Breast epithelium (tissue), 4 donors: ENCODE results near the gene FAM117B. TPM values are rescaled to one million over a fixed set of nuclear protein-coding genes. Genes with fewer than 3 reads are reported as not detected.
"Not testable (repeated sequence)": the region's sequence is repeated elsewhere in the genome, so short reads cannot be mapped to it uniquely, and the experiment has no call there.

Experiments
- DNase-seq, 2 donors: peaks; one replicate each; pipeline ENCODE4 v3.0.0-alpha.2; 2019; ENCODE audit warnings: low spot score in 2 of 2
- H3K27ac ChIP-seq, 2 donors: fragments of 200-600 bp; sonication (generic) in 1 of 2; one replicate each; pipeline ENCODE4 v1.5.1; 2016 to 2019; ENCODE audit warnings: mild to moderate bottlenecking in 1 of 2
- H3K27me3 ChIP-seq, 2 donors: fragments of 200-600 bp; sonication (generic) in 1 of 2; one replicate each; pipeline versions ENCODE4 v1.5.1 to v1.6.0; 2017 to 2019; ENCODE audit warnings: control low read depth in 1 of 2, mild to moderate bottlenecking in 1 of 2
- H3K36me3 ChIP-seq: fragments of 200-600 bp; one replicate; pipeline ENCODE4 v1.5.1; 2019
- H3K4me1 ChIP-seq, 2 donors: fragments of 200-600 bp; sonication (generic); one replicate each; pipeline ENCODE4 v1.5.1; 2016 to 2019; ENCODE audit warnings: control low read depth in 1 of 2
- H3K4me3 ChIP-seq, 3 donors: fragments of 200-600 bp; sonication (generic); 1 replicate in 2 of 3; 2 replicates in 1 of 3; pipeline ENCODE4 v1.5.1; 2016 to 2019; ENCODE audit warnings: mild to moderate bottlenecking in 3 of 3, moderate library complexity in 2 of 3
- H3K9me3 ChIP-seq, 2 donors: fragments of 200-600 bp; sonication (generic) in 1 of 2; one replicate each; pipeline ENCODE4 v1.5.1; 2016 to 2019; ENCODE audit warnings: control low read depth in 1 of 2
- POLR2A ChIP-seq: fragments of 450-650 bp; IDR thresholded peaks from one replicate; pipeline ENCODE4 v1.6.1; 2016; ENCODE audit warnings: antibody characterized with exemption, mild to moderate bottlenecking, moderate library complexity
- POLR2AphosphoS5 ChIP-seq, 3 donors: sonication (generic); formaldehyde crosslinking; IDR thresholded peaks; one replicate each; pipeline ENCODE4 v1.6.1; 2017; ENCODE audit warnings: antibody characterized with exemption in 3 of 3
- intact Hi-C: fragments of 100-400 bp; cut with DNase I; formaldehyde crosslinking; loops from one replicate; pipeline ENCODE4 v1.15.1; 2023; ENCODE audit warnings: low total_unique reads
- total RNA-seq, 3 donors: library from RNA; depleted of rRNA; stranded (reverse); fragments of >200 nt; gene quantifications; one replicate each; pipeline ENCODE4 v1.1.0, GENCODE V29; 2016
- TF ChIP-seq, protein P1 (sequence below), 3 donors: fragments of 450-650 bp; IDR thresholded peaks; one replicate each; pipeline ENCODE4 v1.5.1; 2016 to 2017; ENCODE audit warnings: antibody characterized with exemption in 3 of 3, mild to moderate bottlenecking in 3 of 3, moderate library complexity in 3 of 3

FAM117B gene
- total RNA-seq, 3 donors from 2014 or later = 9.4 to 13.1 (median 11.9) TPM

DNA sequence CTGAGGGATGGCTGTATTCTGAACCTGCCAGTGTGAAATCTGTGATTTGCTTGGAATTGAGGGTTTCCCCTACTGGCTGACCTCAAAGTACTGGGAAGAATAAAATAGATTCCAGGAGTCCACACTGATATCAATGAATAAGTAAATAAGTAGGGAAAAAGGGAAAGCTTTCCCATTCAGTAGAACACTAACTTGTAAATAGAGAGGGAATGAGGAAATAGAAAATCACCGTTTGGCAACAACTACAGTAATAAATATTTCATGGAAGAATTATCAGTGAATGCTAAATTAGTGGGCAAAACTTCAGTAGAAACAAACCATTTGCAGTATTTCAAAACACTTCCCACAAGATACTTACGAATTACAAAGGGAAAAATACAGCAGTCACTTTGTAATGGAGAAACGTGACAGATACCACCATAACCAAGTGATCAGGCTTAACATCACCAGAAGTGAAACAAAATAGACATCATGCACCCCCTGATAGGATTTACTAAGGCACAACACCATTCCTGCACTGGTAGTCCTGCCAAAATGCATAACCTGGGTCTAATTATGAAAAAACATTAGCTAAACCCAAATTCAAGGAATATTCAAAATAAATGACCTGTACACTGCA, 148.3 kb downstream of the FAM117B start:
- intact Hi-C loops = no loop called here
- Histone ChIP-seq H3K27me3 (no peaks in the 10 kb centered on the region), H3K4me3 (no peak overlapping the region), H3K4me1 (no peaks in the 10 kb centered on the region), H3K9me3 (no peaks in the 10 kb centered on the region), H3K36me3 (no peaks in the 10 kb centered on the region), H3K27ac (peak overlapping the region in 1 of 2 donors; percentile 5)
- no peak for TF ChIP-seq POLR2A
- TF ChIP-seq, protein P1, sequence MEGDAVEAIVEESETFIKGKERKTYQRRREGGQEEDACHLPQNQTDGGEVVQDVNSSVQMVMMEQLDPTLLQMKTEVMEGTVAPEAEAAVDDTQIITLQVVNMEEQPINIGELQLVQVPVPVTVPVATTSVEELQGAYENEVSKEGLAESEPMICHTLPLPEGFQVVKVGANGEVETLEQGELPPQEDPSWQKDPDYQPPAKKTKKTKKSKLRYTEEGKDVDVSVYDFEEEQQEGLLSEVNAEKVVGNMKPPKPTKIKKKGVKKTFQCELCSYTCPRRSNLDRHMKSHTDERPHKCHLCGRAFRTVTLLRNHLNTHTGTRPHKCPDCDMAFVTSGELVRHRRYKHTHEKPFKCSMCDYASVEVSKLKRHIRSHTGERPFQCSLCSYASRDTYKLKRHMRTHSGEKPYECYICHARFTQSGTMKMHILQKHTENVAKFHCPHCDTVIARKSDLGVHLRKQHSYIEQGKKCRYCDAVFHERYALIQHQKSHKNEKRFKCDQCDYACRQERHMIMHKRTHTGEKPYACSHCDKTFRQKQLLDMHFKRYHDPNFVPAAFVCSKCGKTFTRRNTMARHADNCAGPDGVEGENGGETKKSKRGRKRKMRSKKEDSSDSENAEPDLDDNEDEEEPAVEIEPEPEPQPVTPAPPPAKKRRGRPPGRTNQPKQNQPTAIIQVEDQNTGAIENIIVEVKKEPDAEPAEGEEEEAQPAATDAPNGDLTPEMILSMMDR (IDR thresholded peaks at IDR 0.05) = no peak
- TF ChIP-seq POLR2AphosphoS5 (IDR thresholded peaks at IDR 0.05) = no peak
- DNase-seq = no peak

DNA sequence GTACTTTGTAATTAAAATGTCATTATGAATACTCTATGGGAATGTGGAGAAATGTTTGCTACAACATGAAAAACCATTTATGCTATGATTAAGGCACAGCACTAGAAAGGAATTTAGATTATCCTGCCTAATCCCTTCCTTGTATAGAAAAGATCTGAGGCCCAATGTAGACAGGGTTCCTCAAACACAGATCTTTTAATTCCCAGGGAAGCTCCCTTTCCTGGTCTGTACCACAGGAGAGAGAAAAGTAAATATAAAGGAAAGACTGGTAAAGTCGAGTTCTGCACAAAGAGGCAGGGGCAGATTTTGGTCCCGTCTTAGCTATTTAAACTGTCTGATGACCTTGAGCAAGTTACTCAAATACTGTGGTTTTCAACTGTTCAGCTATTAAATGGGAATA, 152.1 kb downstream of the FAM117B start:
- TF ChIP-seq POLR2AphosphoS5 (IDR thresholded peaks at IDR 0.05) (no peak), POLR2A (no peak)
- Histone ChIP-seq H3K27me3 (no peaks in the 10 kb centered on the region), H3K4me1 (no peaks in the 10 kb centered on the region), H3K27ac (no peak overlapping the region), H3K9me3 (no peaks in the 10 kb centered on the region), H3K36me3 (no peaks in the 10 kb centered on the region), H3K4me3 (no peak overlapping the region)
- DNase-seq = no peak
- intact Hi-C loops = no loop called here

DNA sequence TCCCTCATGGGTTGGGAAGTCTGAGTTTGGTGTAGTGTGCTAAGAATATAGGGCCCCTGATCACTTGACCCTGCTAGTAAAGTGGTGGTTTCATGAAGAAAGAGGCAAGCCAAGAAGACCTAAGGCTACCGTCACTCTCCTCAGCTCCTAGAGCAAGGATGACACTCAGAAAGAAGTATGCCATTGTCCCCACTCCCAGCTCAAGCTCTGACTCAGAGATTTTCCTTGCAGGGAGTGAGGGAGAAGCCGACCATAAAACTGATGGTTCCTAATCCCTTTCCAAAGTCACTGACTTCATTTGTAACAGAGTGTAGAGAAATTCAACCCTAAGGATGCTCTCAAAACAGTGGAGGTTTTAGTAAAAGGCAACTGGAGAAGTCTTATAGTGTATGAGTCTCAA, 155.9 kb downstream of the FAM117B start:
- no peak overlapping the region for H3K4me3 ChIP-seq
- no peaks in the 10 kb centered on the region for H3K27me3 ChIP-seq
- no peaks in the 10 kb centered on the region for H3K9me3 ChIP-seq
- no peaks in the 10 kb centered on the region for H3K4me1 ChIP-seq
- intact Hi-C loops = no loop called here
- no peaks in the 10 kb centered on the region for H3K36me3 ChIP-seq
- TF ChIP-seq POLR2AphosphoS5 (IDR thresholded peaks at IDR 0.05) = no peak
- H3K27ac ChIP-seq = no peak overlapping the region
- DNase-seq = no peak

DNA sequence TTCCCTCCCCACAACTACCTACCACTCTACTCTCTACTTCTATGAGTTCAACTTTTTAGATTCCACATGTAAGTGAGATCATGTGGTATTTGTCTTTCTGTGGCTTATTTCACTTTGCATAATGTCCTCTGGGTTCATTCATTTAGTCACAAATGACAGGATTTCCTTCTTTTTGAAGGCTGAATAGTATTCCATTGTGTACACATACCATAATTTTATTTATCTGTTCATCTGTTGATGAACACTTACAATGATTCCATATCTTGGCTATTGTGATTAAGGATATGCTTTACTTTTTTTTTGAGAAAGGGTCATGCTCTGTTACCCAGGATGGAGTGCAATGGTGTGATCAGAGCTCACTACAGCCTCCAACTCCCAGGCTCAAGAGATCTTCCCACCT, 163.2 kb downstream of the FAM117B start:
- no peaks in the 10 kb centered on the region for H3K36me3 ChIP-seq
- no peak overlapping the region for H3K4me3 ChIP-seq
- no peaks in the 10 kb centered on the region for H3K4me1 ChIP-seq
- TF ChIP-seq, protein P1 (IDR thresholded peaks at IDR 0.05) = no peak
- TF ChIP-seq POLR2AphosphoS5 (IDR thresholded peaks at IDR 0.05) (no peak), POLR2A (no peak)
- H3K9me3 ChIP-seq = no peaks in the 10 kb centered on the region
- H3K27ac ChIP-seq = no peak overlapping the region
- intact Hi-C loops = no loop called here
- DNase-seq = no peak
- H3K27me3 ChIP-seq = no peaks in the 10 kb centered on the region

DNA sequence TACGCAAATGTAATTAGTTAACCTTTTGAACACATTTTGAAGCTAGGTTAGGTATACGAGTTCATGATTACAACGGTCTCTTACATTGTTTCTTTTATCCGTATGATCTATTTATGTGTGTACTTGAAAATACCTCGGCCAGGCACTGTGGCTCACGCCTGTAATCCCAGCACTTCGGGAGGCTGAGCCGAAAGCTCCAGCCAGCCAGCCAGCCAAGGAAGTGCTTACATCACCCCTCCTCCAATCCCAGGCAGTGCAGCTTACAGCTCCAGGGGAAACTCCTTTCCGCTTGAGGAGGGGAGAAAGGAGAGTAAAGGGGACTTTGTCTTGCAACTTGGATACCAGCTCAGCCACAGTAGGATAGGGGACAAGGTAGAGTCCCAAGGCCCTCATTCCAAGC, 171.1 kb downstream of the FAM117B start:
- peak overlapping the region in 1 of 2 donors; percentile 15 for H3K27ac ChIP-seq
- DNase-seq, intact Hi-C loops, H3K4me3 ChIP-seq, H3K27me3 ChIP-seq, H3K4me1 ChIP-seq, H3K9me3 ChIP-seq, H3K36me3 ChIP-seq: not testable (repeated sequence)

DNA sequence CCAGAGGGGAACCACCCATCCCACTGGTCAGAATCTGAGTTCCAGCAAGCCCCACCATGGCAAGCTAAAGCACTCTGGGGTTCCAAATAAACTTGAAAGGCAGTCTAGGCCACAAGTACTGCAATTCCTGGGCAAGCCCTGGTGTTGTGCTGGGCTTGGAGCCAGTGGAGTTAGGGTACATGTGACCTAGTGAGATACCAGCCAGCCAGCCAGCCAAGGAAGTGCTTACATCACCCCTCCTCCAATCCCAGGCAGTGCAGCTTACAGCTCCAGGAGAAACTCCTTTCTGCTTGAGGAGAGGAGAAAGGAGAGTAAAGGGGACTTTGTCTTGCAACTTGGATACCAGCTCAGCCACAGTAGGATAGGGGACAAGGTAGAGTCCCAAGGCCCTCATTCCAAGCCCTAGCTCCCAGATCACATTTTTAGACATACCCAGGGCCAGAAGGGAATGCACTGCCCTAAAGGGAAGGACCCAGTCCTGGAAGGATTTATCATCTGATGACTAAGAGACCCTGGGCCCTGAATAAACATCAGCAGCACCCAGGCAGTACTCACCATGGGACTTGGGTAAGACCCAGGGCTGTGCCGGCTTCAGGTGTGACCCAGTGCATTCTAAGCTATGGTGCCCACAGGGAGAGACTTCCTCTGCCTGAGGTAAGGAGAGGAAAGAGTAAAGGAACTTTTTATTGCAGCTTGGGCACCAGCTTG, 172.8 kb downstream of the FAM117B start:
- H3K27ac ChIP-seq = peak overlapping the region in 1 of 2 donors; percentile 33
- DNase-seq, H3K27me3 ChIP-seq, intact Hi-C loops, H3K4me3 ChIP-seq, H3K4me1 ChIP-seq, H3K36me3 ChIP-seq, H3K9me3 ChIP-seq: not testable (repeated sequence)

DNA sequence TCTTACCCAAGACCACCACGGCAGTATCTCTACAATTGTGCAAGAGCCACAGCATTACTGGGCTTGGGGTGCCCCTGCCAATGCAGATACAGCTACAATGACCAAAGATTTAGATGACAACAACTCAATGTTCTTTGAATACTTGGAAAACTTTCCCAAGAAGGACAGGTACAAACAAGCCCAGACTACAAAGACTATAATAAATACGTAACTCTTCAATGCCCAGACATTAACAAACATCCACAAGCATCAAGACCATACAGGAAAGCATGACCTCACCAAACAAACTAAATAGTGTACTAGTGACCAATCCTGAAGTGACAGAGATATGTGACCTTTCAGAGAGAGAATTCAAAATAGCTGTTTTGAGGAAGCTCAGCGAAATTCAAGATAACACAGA, 174.0 kb downstream of the FAM117B start:
- Histone ChIP-seq H3K9me3 (no peaks in the 10 kb centered on the region), H3K4me1 (no peaks in the 10 kb centered on the region), H3K27me3 (no peaks in the 10 kb centered on the region), H3K27ac (no peak overlapping the region), H3K4me3 (no peak overlapping the region), H3K36me3 (no peaks in the 10 kb centered on the region)
- intact Hi-C loops = no loop called here
- TF ChIP-seq, protein P1 (IDR thresholded peaks at IDR 0.05) = no peak
- TF ChIP-seq POLR2A = no peak
- no peak for TF ChIP-seq POLR2AphosphoS5 (IDR thresholded peaks at IDR 0.05)
- no peak for DNase-seq
